Fibroblast of the aortic adventitia (primary cell): ENCODE measurements around the gene DMGDH. TPM values are rescaled to one million over a fixed set of nuclear protein-coding genes. Genes with fewer than 3 reads are reported as not detected.

ENCODE experiments used
- DNase-seq: peaks from one replicate; pipeline ENCODE4 v3.0.0-alpha.2; 2010; ENCODE audit warnings: low read depth
- H3K4me3 ChIP-seq: 2 replicates; pipeline ENCODE4 v1.5.1; 2011; ENCODE audit warnings: low read depth, mild to moderate bottlenecking, control low read depth, low read length, moderate library complexity
- CTCF ChIP-seq: IDR thresholded peaks from 2 replicates; pipeline ENCODE4 v1.5.1; 2011; ENCODE audit warnings: mild to moderate bottlenecking, low read length, control low read depth, inconsistent platforms; ENCODE audit not compliant: insufficient read depth
- total RNA-seq: library from RNA; depleted of rRNA; stranded (reverse); fragments of >200 nt; gene quantifications from 2 replicates; pipeline ENCODE4 v1.2.3, GENCODE V29; 2012; ENCODE audit warnings: low replicate concordance

DMGDH gene
- total RNA-seq, 1 donor, result 4.2 TPM

- no peak for DNase-seq
- TF ChIP-seq CTCF, result no peak
Measured at GRCh38 chr5:78958672-78959445, 110.6 kb downstream of the DMGDH start.

GRCh38 chr5:78956901-78957300 lies 112.6 kb downstream of the DMGDH start:
- TF ChIP-seq CTCF, result no peak
- no peak overlapping the region for H3K4me3 ChIP-seq
- no peak for DNase-seq

More at GRCh38 chr5:78958672-78959445, 110.6 kb downstream of the DMGDH start:
- H3K4me3 ChIP-seq, result no peak overlapping the region

GRCh38 chr5:78953092-78953800 lies 116.2 kb downstream of the DMGDH start:
- TF ChIP-seq CTCF, result no peak

More at GRCh38 chr5:78953092-78953800, 116.2 kb downstream of the DMGDH start:
- DNase-seq, result no peak
- H3K4me3 ChIP-seq, result no peak overlapping the region

Other genes with a start within 250 kb of the DMGDH start
- 21.3 and 32.7 TPM in 2 replicates for gene ARSB, start 84.4 kb downstream of the DMGDH start, total RNA-seq
- gene BHMT2, start 93 bp upstream of the DMGDH start, total RNA-seq, result 5.0 and 6.8 TPM in 2 replicates
- gene BHMT, start 42.1 kb upstream of the DMGDH start, total RNA-seq, result 0.27 TPM in 1 of 2 replicates, not detected in the other
- 16.4 and 17.7 TPM in 2 replicates for gene JMY, start 166.5 kb upstream of the DMGDH start, total RNA-seq